ENCODE measurements around the gene RAP1B. TPM values are rescaled to one million over a fixed set of nuclear protein-coding genes. Genes with fewer than 3 reads are reported as not detected.

The RAP1B gene
- total and polyA plus RNA-seq, 2 donors (not counting 1 experiment from before 2014, with no cell fraction given): 54.5 to 159 TPM

- Mint-ChIP-seq H3K27ac (no peak overlapping the region), H3K9me3 (ENCODE audit: insufficient read depth) (no peaks in the 10 kb centered on the region), H3K4me1 (peaks cover 4% of the 10 kb centered on the region), H3K27me3 (no peaks in the 10 kb centered on the region), H3K4me3 (no peak overlapping the region)
- ATAC-seq (ENCODE audit: low read depth): no peak
- H3K36me3 ChIP-seq (replicated peaks in 1 of 2; ENCODE audit: control extremely low read depth in 1 of 2, control insufficient read depth in 1 of 2, extremely low read depth in 1 of 2, insufficient read depth in 2 of 2, low read length in 1 of 2): no peaks in the 10 kb centered on the region
- intact Hi-C loops (cut with micrococcal nuclease): no loop called here
- no peak overlapping the region for H3K27ac ChIP-seq (ENCODE audit: low read length in 2 of 2)
- WGBS (ENCODE audit: insufficient coverage): 92% methylated on average over 1 of the region's 1 CpG
- H3K9ac ChIP-seq (ENCODE audit: low read length): no peak overlapping the region
- TF ChIP-seq CTCF (IDR thresholded peaks at IDR 0.05) (no peak), EZH2 (IDR thresholded peaks at IDR 0.05; ENCODE audit: borderline replicate concordance, insufficient read depth, low read depth, low read length, poor library complexity, severe bottlenecking) (no peak)
- no peak overlapping the region for H3K4me3 ChIP-seq (ENCODE audit: control extremely low read depth in 1 of 5, extremely low read depth in 1 of 5, insufficient read depth in 1 of 5, low read depth in 2 of 5, low read length in 4 of 5)
- ChIA-PET CTCF (interaction anchor here (0.9 kb wide), 1 partner anchor 9 kb away, joined by 3 read pairs; no protein-coding TSS in a partner anchor), POLR2A (interaction anchor here (1.2 kb wide), 1 partner anchor 14 kb away, joined by 3 read pairs; no protein-coding TSS in a partner anchor)
- no peaks in the 10 kb centered on the region for H3K4me1 ChIP-seq (ENCODE audit: control insufficient read depth in 2 of 2, insufficient read depth in 2 of 2, low read length in 2 of 2)
- no peaks in the 10 kb centered on the region for H3K79me2 ChIP-seq (ENCODE audit: control insufficient read depth, insufficient read depth, low read length)
- no peak overlapping the region for H3K4me2 ChIP-seq (replicated peaks; ENCODE audit: low read depth, low read length, poor library complexity, severe bottlenecking)
- DNase-seq: no peak
- no peak overlapping the region for H2AFZ ChIP-seq (ENCODE audit: insufficient read depth, low read depth, low read length, poor library complexity, severe bottlenecking)
- no peaks in the 10 kb centered on the region for H3K27me3 ChIP-seq (replicated peaks in 1 of 4; ENCODE audit: control extremely low read depth in 1 of 4, control insufficient read depth in 3 of 4, insufficient read depth in 4 of 4, low read length in 3 of 4)
- H3K9me3 ChIP-seq (ENCODE audit: control extremely low read depth in 1 of 3, control insufficient read depth in 2 of 3, insufficient read depth in 1 of 3, low read length in 2 of 3): no peaks in the 10 kb centered on the region
- no peaks in the 10 kb centered on the region for H4K20me1 ChIP-seq (ENCODE audit: control insufficient read depth, insufficient read depth, low read length, poor library complexity, severe bottlenecking)
These were observed 37.3 kb upstream of the RAP1B start for GRCh38 chr12:68573406-68573805.

GRCh38 chr12:68577949-68578348 is 32.8 kb upstream of the RAP1B start:
- Histone ChIP-seq H3K36me3 (replicated peaks in 1 of 2; ENCODE audit: control extremely low read depth in 1 of 2, control insufficient read depth in 1 of 2, extremely low read depth in 1 of 2, insufficient read depth in 2 of 2, low read length in 1 of 2) (no peaks in the 10 kb centered on the region), H4K20me1 (ENCODE audit: control insufficient read depth, insufficient read depth, low read length, poor library complexity, severe bottlenecking) (no peaks in the 10 kb centered on the region), H3K4me2 (replicated peaks; ENCODE audit: low read depth, low read length, poor library complexity, severe bottlenecking) (no peak overlapping the region), H3K27me3 (replicated peaks in 1 of 4; ENCODE audit: control extremely low read depth in 1 of 4, control insufficient read depth in 3 of 4, insufficient read depth in 4 of 4, low read length in 3 of 4) (no peaks in the 10 kb centered on the region), H2AFZ (ENCODE audit: insufficient read depth, low read depth, low read length, poor library complexity, severe bottlenecking) (no peak overlapping the region), H3K9ac (ENCODE audit: low read length) (no peak overlapping the region), H3K9me3 (ENCODE audit: control extremely low read depth in 1 of 3, control insufficient read depth in 2 of 3, insufficient read depth in 1 of 3, low read length in 2 of 3) (no peaks in the 10 kb centered on the region), H3K79me2 (ENCODE audit: control insufficient read depth, insufficient read depth, low read length) (no peaks in the 10 kb centered on the region), H3K27ac (ENCODE audit: low read length in 2 of 2) (no peak overlapping the region), H3K4me1 (ENCODE audit: control insufficient read depth in 2 of 2, insufficient read depth in 2 of 2, low read length in 2 of 2) (no peaks in the 10 kb centered on the region), H3K4me3 (ENCODE audit: control extremely low read depth in 1 of 5, extremely low read depth in 1 of 5, insufficient read depth in 1 of 5, low read depth in 2 of 5, low read length in 4 of 5) (no peak overlapping the region)
- no peaks in the 10 kb centered on the region for H3K9me3 Mint-ChIP-seq (ENCODE audit: insufficient read depth)
- H3K27ac Mint-ChIP-seq: no peak overlapping the region
- no peaks in the 10 kb centered on the region for H3K4me1 Mint-ChIP-seq
- no peaks in the 10 kb centered on the region for H3K27me3 Mint-ChIP-seq
- ATAC-seq (ENCODE audit: low read depth) (no peak), DNase-seq (no peak)
- intact Hi-C loops (cut with micrococcal nuclease): no loop called here
- WGBS (ENCODE audit: insufficient coverage): no CpG with 5 or more reads among the region's 1 CpG
- no peak for TF ChIP-seq CTCF (IDR thresholded peaks at IDR 0.05)
- TF ChIP-seq EZH2 (IDR thresholded peaks at IDR 0.05; ENCODE audit: borderline replicate concordance, insufficient read depth, low read depth, low read length, poor library complexity, severe bottlenecking): no peak
- H3K4me3 Mint-ChIP-seq: no peak overlapping the region
- ChIA-PET CTCF (no interaction called here), POLR2A (interaction anchor here (0.6 kb wide), 1 partner anchor 162 kb away, joined by 3 read pairs; no protein-coding TSS in a partner anchor)

Data from B cell (primary cell).